ENCODE results near the gene PLIN3.
A peak's percentile ranks its signal among the peaks of the same experiment; 100 is the strongest.
"Not testable (repeated sequence)": the region's sequence is repeated elsewhere in the genome, so short reads cannot be mapped to it uniquely, and the experiment has no call there.

The PLIN3 gene

DNA sequence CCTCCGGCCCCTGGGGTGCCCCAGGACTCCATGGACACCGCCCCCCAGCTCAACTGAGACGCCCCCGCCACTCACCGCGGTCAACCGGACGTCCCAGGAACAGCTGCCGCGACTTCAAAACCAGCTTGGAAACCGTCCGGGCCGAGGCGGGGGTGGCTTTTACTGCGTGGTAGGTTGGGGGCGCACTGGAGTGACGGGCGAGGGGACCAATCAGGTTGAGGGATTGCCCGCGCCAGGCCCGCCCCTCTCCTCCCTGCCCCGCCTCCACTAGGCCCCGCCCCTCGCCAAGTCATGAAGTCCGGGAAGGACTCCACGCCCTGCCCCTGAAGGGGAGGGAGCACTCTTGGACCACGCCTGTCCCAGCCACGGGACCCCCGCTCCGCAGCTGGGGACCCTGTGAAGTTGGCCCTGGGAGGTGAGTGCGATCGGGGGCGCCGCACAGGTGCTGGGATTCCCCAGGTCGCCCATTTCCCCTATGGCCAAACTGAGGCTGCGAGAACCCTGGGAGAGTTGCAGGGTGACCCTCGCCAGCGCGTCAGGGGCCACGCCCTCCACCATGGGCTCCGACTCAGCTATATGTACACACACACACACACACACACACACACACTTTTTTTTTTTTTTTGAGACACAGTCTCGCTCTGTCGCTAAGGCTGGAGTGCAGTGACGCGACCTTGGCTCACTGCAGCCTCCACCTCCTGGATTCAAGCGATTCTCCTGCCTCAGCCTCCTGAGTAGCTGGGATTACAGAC lies at the start of gene PLIN3:
PLIN3 (minus strand) TSS at position 134 of the 752 bp plus-strand sequence. CDS start 6,273 bp downstream, outside the sequence.
- peak; percentile 78 to 81 for DNase-seq (ENCODE audit: low read depth in 2 of 2)

- no peak for DNase-seq (ENCODE audit: low read depth in 2 of 2)
Observed at GRCh38 chr19:4916292-4917082, 49.0 kb upstream of the PLIN3 start.

- peak; percentile 53 to 69 for DNase-seq (ENCODE audit: low read depth in 2 of 2)
Observed at GRCh38 chr19:4914736-4915501, 47.5 kb upstream of the PLIN3 start.

- DNase-seq (ENCODE audit: low read depth in 2 of 2), result no peak
Observed at GRCh38 chr19:4913996-4914735, 46.7 kb upstream of the PLIN3 start.

DNA sequence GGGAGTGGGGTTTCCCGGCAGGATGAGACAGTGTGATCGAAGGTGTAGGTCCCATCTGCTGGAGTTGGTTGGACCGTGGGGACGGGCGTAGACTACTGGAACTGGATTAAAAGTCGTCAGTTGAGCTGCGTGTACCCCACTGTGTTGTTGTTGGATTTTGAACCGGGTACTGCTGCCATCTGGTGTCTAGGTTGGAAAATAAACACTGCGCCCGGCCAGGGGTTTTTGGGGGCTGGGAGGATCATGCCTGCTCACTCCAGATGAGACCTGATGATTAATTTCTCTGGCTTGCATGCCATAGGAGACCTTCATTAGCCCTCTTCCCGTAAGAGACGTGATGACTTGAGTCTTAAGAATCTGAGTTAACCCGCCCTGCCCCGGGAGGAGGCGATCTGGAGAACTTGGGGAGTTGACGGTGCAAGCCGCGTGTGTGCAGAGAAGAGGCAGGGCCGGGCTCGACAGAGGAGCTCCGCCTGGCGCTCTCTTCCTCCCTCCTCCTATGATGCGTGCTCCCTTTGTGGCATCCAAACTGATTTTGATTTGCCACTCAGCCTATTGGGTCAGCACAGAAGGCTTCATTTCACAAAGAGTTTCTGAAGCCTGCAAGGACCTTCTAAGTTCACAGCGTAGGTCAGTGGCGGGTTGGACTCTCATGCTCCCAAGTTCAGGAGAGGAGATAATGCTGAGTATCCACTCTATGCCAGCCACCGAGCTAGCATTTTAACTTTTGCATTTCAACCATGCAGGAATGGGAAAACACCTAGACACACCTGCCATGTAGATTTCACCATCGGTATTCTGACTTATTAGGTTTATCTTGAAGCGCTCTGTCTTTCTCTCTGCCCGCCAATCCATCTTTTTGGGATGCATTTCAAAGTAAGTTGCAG lies 44.6 kb upstream of the PLIN3 start:
- no peak for DNase-seq (ENCODE audit: low read depth in 2 of 2)

DNA sequence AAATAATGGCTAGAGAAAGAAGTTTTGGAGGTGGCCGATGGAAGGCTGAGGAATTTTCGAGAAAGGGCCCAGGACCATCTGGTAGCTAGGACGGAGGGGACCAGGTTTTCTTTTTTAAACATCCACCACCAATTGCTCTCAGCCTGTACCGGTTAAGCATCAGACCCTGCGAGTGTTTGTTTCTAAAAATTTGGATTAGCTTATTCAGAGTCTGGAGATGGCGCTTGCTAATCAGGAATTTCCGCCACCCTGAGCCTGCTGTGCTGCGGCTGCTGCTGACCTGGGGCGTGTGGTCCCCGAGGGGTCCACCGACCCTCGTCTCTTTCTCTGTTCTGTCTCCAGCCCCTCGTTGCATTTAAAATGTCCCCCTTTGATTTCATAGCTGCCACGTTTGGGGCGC lies 43.8 kb upstream of the PLIN3 start:
- DNase-seq (ENCODE audit: low read depth in 2 of 2), result no peak

- no peak for DNase-seq (ENCODE audit: low read depth in 2 of 2)
Observed at GRCh38 chr19:4910594-4911281, 43.3 kb upstream of the PLIN3 start.

DNA sequence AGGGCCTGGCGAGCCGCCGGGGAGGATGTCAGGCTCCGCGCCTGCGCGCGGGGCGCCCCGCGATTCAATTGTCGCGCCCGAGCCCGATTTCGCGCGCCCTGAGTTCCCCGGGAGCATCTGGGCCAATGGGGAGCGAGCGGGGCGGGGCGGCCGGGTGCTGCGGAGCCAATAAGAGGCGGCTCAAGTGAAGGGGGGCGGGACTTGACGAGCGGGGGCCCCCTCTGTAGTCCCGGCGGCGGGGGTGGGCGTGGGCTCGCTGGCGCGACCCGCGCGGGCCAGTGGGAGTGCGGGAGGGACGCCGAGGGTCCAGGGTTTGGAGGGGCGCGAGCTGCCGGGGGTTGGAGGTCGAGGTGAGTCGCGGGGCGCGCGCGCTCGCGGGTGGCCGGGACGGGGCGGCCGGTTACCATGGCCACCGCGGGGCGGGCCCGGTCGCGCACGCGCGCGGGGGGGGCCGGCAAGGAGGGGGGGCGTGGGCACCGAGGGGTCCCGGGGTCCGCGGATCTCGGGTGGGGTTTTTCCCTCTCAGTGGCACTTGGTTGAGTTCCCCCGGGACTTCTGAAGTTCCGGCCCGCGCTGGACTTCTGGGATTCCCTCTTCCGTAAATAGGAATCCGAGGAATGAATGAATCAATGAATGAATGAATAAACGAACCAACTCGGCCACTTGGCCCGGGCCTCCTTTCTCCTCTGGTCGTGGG lies 42.6 kb upstream of the PLIN3 start:
- peak; percentile 83 to 89 for DNase-seq (ENCODE audit: low read depth in 2 of 2)

DNA sequence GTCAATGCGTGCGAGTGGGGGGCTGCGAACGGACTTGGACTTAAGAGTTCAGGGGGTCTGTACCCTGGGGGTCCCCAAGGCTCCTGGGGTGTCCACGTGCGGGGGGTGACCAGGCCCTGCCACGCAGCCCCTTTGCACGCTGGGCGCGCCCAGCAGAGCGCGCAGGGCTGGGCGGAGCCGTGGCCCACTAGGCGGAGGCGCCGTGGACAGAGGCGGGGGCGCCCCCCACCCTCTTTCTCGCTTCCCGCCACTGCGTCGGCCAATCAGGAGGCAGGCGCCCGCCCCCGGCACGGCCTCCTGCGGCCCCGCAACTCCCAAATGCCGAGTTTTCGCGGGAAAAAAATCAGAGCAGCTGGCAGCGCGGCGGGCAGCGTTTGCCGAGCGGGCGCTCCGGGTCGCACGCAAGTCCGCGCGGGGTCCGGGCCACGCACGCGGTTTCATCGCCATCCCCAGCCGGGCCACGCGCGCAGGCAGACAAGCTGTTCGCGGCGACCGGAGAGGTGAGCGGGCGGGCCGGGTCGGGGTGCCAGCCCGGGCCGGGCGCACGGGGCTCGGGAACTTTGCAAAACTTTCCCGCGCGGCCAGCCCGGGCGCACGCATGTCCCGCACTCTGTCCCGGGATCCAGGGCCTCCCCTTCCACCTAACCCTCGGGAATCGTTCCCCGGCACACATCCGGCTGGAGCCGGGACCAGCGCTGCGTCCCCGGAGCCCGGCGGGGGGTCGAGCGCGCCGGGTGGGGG lies 41.9 kb upstream of the PLIN3 start, which contains the start of gene UHRF1:
UHRF1 (plus strand) TSS at position 346 of the 741 bp plus-strand sequence. CDS start 1,385 bp downstream, outside the sequence.
- no peak for DNase-seq (ENCODE audit: low read depth in 2 of 2)

GRCh38 chr19:4908781-4909155 lies 41.3 kb upstream of the PLIN3 start:
- DNase-seq (ENCODE audit: low read depth in 2 of 2), result no peak

DNA sequence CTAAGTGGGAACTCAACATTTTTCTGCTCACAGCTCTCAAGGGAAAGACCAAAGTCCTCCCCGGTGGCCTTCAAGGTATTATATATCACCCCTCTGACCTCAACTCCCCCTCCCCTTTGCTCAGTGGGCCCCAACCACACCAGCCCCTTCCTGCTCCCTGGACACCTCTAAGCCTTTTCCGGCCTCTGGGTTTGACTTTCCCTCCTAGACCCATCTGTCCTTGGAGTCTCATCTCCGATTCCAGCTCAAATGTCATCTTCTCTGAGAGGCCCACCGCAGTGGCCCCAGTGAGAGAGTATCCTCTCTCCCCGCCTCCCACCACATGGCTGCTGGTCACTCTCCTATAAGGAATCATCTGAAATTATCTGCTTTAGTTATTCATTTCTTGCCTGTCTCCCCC lies 40.9 kb upstream of the PLIN3 start:
- no peak for DNase-seq (ENCODE audit: low read depth in 2 of 2)

GRCh38 chr19:4906963-4907362 lies 39.5 kb upstream of the PLIN3 start:
- DNase-seq (ENCODE audit: low read depth in 2 of 2), result no peak

- DNase-seq (ENCODE audit: low read depth in 2 of 2), result no peak
Observed at GRCh38 chr19:4904481-4904880, 37.0 kb upstream of the PLIN3 start.

DNA sequence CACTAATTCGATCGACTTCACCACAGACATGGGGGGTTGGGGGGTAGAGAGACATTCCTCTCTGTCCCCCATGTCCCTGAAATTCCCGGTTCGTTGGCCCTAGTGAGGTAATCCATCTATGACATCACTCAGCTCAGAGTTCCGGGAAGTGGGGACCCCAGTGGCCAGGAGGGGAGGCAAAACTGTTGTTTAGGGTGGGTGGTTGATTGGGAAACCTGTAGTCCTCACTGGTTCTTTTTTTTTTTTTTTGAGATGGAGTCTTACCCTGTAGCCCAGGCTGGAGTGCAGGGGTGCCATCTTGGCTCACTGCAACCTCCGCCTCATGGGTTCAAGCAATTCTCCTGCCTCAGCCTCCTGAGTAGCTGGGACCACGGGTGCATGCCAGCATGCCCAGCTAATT lies 35.3 kb upstream of the PLIN3 start, which contains the start of gene ARRDC5:
ARRDC5 (minus strand) TSS at position 101 of the 400 bp plus-strand sequence; CDS start at position 30, 71 bp downstream.
- no peak for DNase-seq (ENCODE audit: low read depth in 2 of 2)

GRCh38 chr19:4900879-4901278 lies 33.4 kb upstream of the PLIN3 start:
- DNase-seq (ENCODE audit: low read depth in 2 of 2), result not testable (repeated sequence)

GRCh38 chr19:4897146-4897545 lies 29.7 kb upstream of the PLIN3 start:
- no peak for DNase-seq (ENCODE audit: low read depth in 2 of 2)

GRCh38 chr19:4896372-4896771 lies 28.9 kb upstream of the PLIN3 start:
- no peak for DNase-seq (ENCODE audit: low read depth in 2 of 2)

DNA sequence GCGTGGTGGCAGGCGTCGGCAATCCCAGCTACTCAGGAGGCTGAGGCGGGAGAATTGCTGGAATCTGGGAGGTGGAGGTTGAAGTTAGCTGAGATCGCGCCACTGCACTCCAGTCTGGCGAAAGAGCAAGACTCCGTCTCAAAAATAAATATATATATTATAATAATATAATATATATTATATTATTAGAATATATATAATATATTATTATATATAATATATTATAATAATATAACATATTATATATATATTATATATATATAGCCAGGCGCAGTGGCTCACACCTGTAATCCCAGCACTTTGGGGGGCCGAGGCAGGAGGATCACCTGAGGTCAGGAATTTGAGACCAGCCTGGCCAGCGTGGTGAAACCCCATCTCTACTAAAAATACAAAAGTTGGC lies 25.5 kb upstream of the PLIN3 start:
- not testable (repeated sequence) for DNase-seq (ENCODE audit: low read depth in 2 of 2)

Measured in stimulated activated CD8-positive, alpha-beta memory T cell treated with anti-CD3 and anti-CD28 coated beads, Interleukin-2, amount 100 ng/mL, for 1 hour (primary cell).